Measurements from ENCODE around the gene ZNF281.
"Not testable (repeated sequence)": the region's sequence is repeated elsewhere in the genome, so short reads cannot be mapped to it uniquely, and the experiment has no call there.

ZNF281 gene

DNA sequence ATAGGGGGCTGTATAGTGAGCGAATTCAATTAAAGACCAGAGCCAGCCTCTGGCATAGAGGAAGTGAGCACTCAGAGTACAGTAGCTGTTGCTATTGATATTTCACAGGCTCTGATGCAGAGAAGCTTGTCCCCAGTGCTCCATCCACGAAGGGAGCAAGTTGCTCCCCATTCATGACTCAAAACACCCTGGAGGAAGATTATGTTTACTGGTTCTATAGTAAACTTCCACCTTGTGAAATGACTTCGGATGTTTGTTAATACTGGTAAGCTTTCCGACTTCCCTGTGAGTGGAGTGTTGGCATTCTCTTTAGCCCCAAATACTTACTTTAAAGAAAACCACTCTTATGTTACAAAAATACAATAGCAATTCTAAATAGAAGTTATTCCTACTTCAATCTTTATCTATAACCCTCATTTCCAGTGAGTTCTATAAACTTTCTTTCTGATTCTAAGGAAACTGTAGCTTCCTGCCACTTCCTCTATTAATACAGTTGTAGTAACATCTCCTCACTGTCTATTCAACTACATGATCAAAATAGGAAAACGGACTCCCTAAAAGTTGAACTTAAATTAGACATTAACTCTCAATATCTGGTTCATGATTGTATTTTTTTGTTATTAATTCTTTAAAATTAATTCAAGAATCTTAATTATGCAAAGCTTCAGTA lies 46.4 kb downstream of the ZNF281 start:
- H3K4me1 ChIP-seq (ENCODE audit: low read length) = peaks cover 8% of the 10 kb centered on the region; the same call in 1 of the 2 replicates
- H3F3A ChIP-seq (ENCODE audit: insufficient read depth, low read length) = no peaks in the 10 kb centered on the region
- no peaks in the 10 kb centered on the region for H3K79me2 ChIP-seq (ENCODE audit: low read length)
- H3K9me2 ChIP-seq (replicated peaks; ENCODE audit: insufficient read depth, low read length) = no peaks in the 10 kb centered on the region
- no peak for DNase-seq
- H3K36me3 ChIP-seq (replicated peaks; ENCODE audit: insufficient read depth, low read length) = no peaks in the 10 kb centered on the region
- H3K4me3 ChIP-seq (ENCODE audit: low read length) = no peak overlapping the region
- H3K9ac ChIP-seq (ENCODE audit: low read length) = no peak overlapping the region
- no peak overlapping the region for H3K27ac ChIP-seq (ENCODE audit: low read length)
- H3K9me3 ChIP-seq (replicated peaks; ENCODE audit: insufficient read depth, low read length) = no peaks in the 10 kb centered on the region
- TF ChIP-seq EZH2phosphoT487 (IDR thresholded peaks at IDR 0.05; ENCODE audit: low read length) = no peak
- TF ChIP-seq, protein P1, sequence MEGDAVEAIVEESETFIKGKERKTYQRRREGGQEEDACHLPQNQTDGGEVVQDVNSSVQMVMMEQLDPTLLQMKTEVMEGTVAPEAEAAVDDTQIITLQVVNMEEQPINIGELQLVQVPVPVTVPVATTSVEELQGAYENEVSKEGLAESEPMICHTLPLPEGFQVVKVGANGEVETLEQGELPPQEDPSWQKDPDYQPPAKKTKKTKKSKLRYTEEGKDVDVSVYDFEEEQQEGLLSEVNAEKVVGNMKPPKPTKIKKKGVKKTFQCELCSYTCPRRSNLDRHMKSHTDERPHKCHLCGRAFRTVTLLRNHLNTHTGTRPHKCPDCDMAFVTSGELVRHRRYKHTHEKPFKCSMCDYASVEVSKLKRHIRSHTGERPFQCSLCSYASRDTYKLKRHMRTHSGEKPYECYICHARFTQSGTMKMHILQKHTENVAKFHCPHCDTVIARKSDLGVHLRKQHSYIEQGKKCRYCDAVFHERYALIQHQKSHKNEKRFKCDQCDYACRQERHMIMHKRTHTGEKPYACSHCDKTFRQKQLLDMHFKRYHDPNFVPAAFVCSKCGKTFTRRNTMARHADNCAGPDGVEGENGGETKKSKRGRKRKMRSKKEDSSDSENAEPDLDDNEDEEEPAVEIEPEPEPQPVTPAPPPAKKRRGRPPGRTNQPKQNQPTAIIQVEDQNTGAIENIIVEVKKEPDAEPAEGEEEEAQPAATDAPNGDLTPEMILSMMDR (IDR thresholded peaks at IDR 0.05; ENCODE audit: low read length) = no peak
- no peak for TF ChIP-seq EZH2 (optimal IDR thresholded peaks at IDR 0.05; ENCODE audit: low read depth, low read length)
- H3K27me3 ChIP-seq (replicated peaks; ENCODE audit: insufficient read depth, low read length) = no peaks in the 10 kb centered on the region
- H3K4me2 ChIP-seq (ENCODE audit: low read depth, low read length) = no peak overlapping the region
- no peak overlapping the region for H2AFZ ChIP-seq (ENCODE audit: low read length)
- no peaks in the 10 kb centered on the region for H4K20me1 ChIP-seq (ENCODE audit: insufficient read depth, low read length)

DNA sequence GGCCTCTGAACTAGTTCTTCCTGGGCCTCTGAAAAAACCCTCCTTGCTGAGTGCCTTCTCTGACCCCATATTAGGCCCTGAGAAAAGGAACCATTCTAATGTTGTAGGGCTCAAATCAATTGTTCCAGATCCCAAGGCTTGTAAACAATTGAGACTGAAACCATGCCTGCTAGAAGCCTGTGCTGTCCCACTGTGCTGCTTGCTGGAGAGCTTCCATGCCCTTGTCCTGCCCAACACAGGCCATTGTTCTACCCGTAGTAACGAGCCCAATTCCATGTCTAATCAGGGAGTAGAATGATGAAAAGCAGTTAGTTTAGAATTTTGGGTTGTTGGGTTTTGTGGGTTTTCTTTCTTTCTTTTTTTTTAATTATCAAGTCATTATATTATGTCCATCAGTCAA lies 47.4 kb downstream of the ZNF281 start:
- Histone ChIP-seq H3K4me1 (ENCODE audit: low read length) (peaks cover 8% of the 10 kb centered on the region; the same call in 1 of the 2 replicates), H3K27ac (ENCODE audit: low read length) (no peak overlapping the region), H3K79me2 (ENCODE audit: low read length) (no peaks in the 10 kb centered on the region), H3K9me3 (replicated peaks; ENCODE audit: insufficient read depth, low read length) (no peaks in the 10 kb centered on the region), H3K4me2 (ENCODE audit: low read depth, low read length) (no peak overlapping the region), H3K27me3 (replicated peaks; ENCODE audit: insufficient read depth, low read length) (no peaks in the 10 kb centered on the region), H2AFZ (ENCODE audit: low read length) (no peak overlapping the region), H3K9ac (ENCODE audit: low read length) (no peak overlapping the region), H3K36me3 (replicated peaks; ENCODE audit: insufficient read depth, low read length) (no peaks in the 10 kb centered on the region), H3K9me2 (replicated peaks; ENCODE audit: insufficient read depth, low read length) (no peaks in the 10 kb centered on the region), H3K4me3 (ENCODE audit: low read length) (no peak overlapping the region), H3F3A (ENCODE audit: insufficient read depth, low read length) (no peaks in the 10 kb centered on the region), H4K20me1 (ENCODE audit: insufficient read depth, low read length) (no peaks in the 10 kb centered on the region)
- TF ChIP-seq EZH2phosphoT487 (IDR thresholded peaks at IDR 0.05; ENCODE audit: low read length) (no peak), EZH2 (optimal IDR thresholded peaks at IDR 0.05; ENCODE audit: low read depth, low read length) (no peak)
- TF ChIP-seq, protein P1 (IDR thresholded peaks at IDR 0.05; ENCODE audit: low read length) = no peak
- DNase-seq = no peak

DNA sequence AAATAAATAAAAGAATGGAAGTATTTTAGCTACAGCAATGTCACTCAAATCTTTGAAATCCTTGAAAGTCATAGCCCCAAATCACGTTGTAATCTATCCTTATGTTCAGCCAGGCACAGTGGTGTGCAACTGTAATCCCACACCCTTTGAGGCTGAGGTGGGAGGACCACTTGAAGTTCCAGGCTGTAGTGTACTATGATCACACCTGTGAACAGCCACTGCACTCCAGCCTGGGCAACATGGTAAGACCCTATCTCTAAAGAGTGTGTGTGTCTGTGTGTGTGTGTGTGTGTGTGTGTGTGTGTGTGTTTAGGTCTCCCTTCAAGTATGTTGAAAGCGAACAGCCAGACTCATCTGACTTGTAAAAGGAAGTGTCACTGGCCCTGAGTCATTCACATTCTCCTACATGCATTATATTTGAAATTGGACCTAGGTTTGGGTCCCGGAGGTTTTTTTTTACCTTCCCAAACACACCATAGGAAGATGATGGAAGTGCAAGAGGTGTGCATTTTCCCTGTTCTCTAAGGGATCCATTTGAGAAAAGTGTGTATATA lies 50.1 kb downstream of the ZNF281 start:
- Histone ChIP-seq H2AFZ (ENCODE audit: low read length) (no peak overlapping the region), H3F3A (ENCODE audit: insufficient read depth, low read length) (no peaks in the 10 kb centered on the region), H3K79me2 (ENCODE audit: low read length) (no peaks in the 10 kb centered on the region), H3K9me2 (replicated peaks; ENCODE audit: insufficient read depth, low read length) (no peaks in the 10 kb centered on the region), H3K27ac (ENCODE audit: low read length) (no peak overlapping the region), H3K9me3 (replicated peaks; ENCODE audit: insufficient read depth, low read length) (no peaks in the 10 kb centered on the region), H4K20me1 (ENCODE audit: insufficient read depth, low read length) (no peaks in the 10 kb centered on the region), H3K4me3 (ENCODE audit: low read length) (no peak overlapping the region), H3K4me2 (ENCODE audit: low read depth, low read length) (no peak overlapping the region), H3K27me3 (replicated peaks; ENCODE audit: insufficient read depth, low read length) (no peaks in the 10 kb centered on the region), H3K4me1 (ENCODE audit: low read length) (peaks cover 7% of the 10 kb centered on the region; the same call in 1 of the 2 replicates), H3K9ac (ENCODE audit: low read length) (no peak overlapping the region), H3K36me3 (replicated peaks; ENCODE audit: insufficient read depth, low read length) (no peaks in the 10 kb centered on the region)
- no peak for TF ChIP-seq EZH2 (optimal IDR thresholded peaks at IDR 0.05; ENCODE audit: low read depth, low read length)
- TF ChIP-seq, protein P1 (IDR thresholded peaks at IDR 0.05; ENCODE audit: low read length) = no peak
- no peak for DNase-seq

DNA sequence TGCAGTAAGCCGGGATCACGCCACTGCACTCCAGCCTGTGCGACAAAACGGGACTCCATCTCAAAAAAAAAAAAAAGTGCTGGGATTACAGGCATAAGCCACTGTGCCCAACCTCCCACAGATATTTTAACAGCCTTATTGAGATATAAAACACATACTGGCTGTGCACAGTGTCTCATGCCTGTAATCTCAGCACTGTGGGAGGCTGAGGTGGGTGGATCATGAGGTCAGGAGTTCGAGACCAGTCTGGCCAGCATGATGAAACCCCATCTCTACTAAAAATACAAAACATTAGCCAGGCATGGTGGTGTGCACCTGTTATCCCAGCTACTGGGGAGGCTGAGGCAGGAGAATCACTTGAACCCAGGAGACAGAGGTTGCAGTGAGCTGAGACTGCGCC lies 51.9 kb downstream of the ZNF281 start:
- not testable (repeated sequence) for H3K4me1 ChIP-seq (ENCODE audit: low read length); H3K27me3 ChIP-seq (replicated peaks; ENCODE audit: insufficient read depth, low read length); H3K9me3 ChIP-seq (replicated peaks; ENCODE audit: insufficient read depth, low read length); H3F3A ChIP-seq (ENCODE audit: insufficient read depth, low read length); H3K36me3 ChIP-seq (replicated peaks; ENCODE audit: insufficient read depth, low read length); H4K20me1 ChIP-seq (ENCODE audit: insufficient read depth, low read length); DNase-seq; H3K79me2 ChIP-seq (ENCODE audit: low read length); H3K4me2 ChIP-seq (ENCODE audit: low read depth, low read length); H3K9me2 ChIP-seq (replicated peaks; ENCODE audit: insufficient read depth, low read length); H2AFZ ChIP-seq (ENCODE audit: low read length); H3K9ac ChIP-seq (ENCODE audit: low read length); H3K27ac ChIP-seq (ENCODE audit: low read length); H3K4me3 ChIP-seq (ENCODE audit: low read length)

All from MM.1S (cell line).